Suprapubic skin (tissue), 4 donors: ENCODE results near the gene C9orf153.

Experiments used
- CTCF ChIP-seq, 2 donors: fragments of 200-600 bp in 1 of 2; fragments of 450-650 bp in 1 of 2; sonication (generic) in 1 of 2; IDR thresholded peaks; one replicate each; pipeline ENCODE4 v1.5.1; 2016 to 2019; ENCODE audit warnings: antibody characterized with exemption in 2 of 2, mild to moderate bottlenecking in 1 of 2, moderate library complexity in 1 of 2
- POLR2A ChIP-seq, 2 donors: fragments of 450-650 bp; IDR thresholded peaks; one replicate each; pipeline ENCODE4 v1.6.1; 2017; ENCODE audit warnings: antibody characterized with exemption in 2 of 2, mild to moderate bottlenecking in 2 of 2, moderate library complexity in 2 of 2
- POLR2AphosphoS5 ChIP-seq, 3 donors: sonication (generic); formaldehyde crosslinking; IDR thresholded peaks; one replicate each; pipeline ENCODE4 v1.6.1; 2017; ENCODE audit warnings: antibody characterized with exemption in 3 of 3

GRCh38 chr9:86308687-86309086 is 49.2 kb upstream of the C9orf153 start:
- TF ChIP-seq CTCF (IDR thresholded peaks at IDR 0.05) (no peak), POLR2A (IDR thresholded peaks at IDR 0.05) (no peak), POLR2AphosphoS5 (IDR thresholded peaks at IDR 0.05) (no peak)
